DMS53 (cell line): Measurements from ENCODE around the gene SLU7.

Experiments used
- DNase-seq: peaks from one replicate; lab custom pipeline; 2025; lab: John Stamatoyannopoulos, UW

The SLU7 gene

DNA sequence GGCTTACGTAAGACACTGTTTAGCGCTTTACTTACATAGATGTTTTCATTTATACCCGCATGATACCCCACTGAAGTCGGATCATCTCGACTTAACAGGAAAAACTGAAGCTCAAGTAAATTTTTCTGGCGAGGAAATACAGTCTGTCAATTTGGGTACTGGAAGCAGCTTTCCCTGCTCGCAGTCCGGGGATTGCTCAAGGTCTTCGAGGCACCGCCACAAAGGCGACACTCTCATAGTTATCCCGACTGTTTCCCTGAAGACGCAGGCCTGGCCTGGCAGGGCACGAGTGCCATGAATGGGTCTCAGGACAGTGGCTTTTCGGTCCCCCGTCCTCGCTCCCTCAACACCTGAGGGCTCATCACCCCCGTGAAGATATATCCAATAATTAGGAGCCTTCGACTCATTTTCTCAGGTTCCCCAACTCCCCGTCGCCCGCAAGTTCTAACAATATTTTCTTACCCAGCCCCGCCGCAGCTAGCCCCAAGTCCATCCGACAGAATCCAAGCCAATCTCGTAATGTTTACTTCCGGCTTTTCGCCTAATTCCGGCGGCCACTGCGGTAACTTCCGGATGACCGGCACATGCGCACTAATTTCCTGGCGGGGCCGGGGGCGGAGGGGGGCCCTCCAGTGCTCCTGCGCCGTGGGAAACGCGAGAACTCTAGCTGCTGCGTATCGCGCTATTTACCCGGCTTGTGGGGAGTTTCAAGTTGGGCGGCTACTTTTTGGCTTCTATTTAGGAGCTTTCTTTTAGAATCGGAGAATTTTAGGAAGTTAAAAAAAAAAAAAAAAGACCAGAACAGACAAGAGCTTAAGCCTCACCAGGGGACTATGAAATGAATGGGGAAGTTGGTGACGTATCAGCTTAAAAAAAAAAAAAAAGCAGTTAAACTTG lies at the start of gene SLU7:
Gene SLU7 (minus strand): TSS at position 521 of the 897 bp plus-strand sequence. CDS start 3,787 bp downstream, outside the sequence.
- DNase-seq = peak; percentile 98

DNA sequence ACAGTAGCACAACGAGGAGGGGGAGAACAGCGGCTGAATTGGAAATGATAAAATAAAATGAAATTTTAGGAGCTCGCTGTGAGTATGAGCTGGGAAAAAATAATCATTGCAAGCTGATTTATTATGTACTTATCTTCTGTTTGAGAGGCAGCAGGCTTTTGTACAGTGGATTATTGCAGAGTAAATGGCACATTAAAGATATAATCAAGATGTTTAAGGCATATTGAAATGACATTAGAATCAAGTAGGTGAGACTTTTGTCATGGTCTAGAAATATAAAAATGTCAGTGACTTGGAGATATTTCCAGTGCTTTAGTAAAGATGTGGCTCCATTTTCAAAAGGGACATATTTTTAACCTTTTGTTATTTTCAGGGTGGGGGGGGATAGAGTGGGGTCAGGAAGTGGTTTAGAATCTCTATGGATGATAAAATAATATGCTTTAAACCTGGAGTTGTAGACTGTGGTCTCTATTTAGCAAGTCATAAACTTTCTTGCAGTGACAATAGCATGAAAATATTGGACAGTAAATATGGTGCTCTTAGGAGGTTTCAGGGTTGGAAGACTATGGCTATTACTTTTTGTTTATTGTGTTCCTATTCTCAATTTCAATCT lies 49.6 kb upstream of the SLU7 start:
- DNase-seq = no peak

DNA sequence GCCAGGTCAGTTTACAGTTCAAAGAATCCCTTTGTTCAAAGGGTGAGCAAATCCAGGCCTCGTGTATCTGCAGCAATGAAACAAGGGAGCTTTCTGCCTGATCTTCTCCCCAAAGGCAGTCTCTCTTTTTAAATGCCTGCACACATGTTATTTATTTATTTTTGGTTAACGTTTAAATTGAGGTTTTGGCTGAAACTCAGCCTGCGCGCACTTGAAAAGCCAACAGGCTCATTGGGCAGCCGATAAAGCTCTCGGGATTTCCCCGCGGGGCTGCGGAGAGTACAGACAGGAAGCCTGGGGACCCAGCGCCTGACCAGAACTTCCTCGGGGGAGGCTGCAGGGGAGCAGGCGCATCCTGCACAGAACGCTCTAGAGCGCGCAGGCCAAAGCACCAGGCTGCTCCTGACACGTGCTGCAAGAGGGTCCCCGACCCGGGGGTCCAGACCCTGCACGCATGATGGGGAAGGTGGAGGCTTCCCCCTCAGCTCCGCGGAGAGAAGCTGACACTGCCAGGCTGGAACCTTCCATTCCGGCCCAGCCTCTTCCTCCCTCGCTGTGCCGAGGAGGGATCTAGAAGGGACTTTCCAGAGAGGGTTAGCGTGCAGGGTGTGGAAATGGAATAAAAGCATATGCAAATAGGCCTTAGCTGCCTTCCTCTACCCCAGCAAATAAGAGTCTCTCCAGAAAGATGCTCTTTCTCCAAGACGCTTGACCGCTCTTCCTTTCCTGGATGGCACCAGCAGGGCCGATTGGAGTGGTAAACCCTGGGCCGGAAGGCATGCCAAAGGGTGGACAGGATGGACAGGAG lies 48.9 kb upstream of the SLU7 start:
- peak; percentile 84 for DNase-seq

DNA sequence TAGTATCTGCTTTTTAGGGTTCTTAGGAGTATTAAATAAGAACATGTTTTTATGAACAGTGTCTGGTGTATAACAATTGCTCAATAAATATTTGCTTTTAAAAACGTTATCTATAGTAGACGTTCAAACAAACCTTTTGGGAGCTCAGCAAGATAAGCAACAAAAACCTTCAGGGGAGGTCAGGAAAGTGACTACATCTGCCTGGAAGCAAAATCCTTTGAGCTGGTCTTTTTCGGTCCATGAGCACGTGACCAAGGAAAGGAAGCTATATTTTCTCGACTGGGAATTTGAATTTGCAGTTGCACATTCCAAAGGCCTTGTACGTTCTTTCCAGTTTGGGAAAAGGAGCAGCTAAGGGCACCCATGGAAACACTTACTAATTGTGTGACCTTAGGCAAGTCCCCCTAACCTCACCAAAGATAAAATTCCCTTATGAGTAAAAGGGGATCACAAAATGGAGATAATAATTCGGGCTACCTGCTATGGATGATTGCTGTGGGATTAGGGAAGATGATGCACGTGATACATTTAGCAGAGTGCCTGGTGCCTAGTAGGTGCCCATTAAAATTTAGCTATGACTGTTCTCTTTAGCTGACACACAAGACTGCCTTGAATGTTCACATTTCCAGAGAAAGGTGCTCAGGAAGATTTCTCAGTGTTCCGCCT lies 48.1 kb upstream of the SLU7 start:
- no peak for DNase-seq

DNA sequence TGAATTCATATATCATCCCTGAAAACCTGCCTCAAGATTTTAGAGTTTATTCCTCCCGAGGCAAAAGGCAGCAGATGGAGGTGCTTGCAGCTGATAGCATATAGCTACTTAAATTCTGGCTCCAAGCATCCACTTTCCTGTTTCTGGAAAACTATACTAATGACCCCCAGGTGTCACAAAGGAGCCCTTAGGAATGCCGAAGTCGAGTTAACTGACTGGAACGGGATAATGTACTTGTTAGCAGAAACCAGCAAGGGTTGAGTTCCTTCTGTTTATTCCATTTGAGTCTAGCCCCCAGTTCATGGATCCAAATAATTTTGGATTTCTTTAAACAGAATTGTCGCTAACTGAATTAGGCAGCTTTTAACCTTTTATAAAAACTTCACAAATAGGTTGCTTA lies 47.2 kb upstream of the SLU7 start:
- no peak for DNase-seq

DNA sequence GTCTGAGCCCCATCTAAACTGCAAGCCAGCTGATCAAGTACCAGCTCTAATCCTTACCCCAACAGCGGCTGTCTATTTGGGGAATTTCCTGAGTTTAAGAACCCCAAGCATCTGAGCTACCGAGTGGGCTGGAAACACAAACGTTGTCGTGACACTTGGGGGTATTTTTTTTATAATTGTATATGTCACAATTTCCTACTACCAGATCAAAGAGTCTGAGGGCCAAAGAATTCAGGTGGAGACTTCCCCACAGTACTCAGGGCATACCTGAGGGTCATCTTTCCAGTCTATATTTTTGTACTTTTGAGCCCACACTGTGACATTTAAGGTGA lies 45.6 kb upstream of the SLU7 start:
- DNase-seq = no peak

DNA sequence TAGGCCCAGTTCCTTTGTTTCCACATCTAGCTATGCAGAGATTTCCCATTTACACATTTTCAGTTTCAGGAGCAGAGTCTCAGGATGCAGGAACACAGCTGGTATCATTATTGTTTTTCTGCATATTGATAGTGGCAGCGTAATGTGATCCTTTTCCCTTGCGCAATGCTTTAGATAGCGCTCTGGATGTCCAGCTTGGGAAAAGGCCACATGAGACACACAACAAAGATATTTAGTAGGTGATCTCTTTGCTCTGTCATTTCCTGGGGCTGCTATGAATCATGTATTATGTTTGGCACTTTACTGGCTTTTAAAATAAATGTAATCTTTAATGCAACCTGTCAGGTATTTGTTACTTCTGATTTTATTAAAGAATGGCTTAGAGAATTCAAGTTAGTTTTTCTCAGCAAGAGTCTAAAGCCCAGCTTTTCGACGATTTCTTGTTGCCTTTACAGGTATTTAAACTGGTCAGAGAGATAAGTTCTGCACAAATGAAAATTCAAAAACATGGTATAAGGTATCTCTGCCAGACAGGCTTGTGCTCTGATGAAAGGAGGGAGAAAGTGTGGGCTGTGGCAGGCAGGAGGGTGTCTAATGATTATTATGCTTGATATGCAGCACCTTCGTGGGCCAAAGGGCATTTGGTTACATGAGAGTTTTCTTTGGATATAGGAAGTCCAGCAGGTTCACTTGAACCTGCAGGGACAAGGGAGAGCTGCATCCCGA lies 45.0 kb upstream of the SLU7 start:
- DNase-seq = peak; percentile 73

DNA sequence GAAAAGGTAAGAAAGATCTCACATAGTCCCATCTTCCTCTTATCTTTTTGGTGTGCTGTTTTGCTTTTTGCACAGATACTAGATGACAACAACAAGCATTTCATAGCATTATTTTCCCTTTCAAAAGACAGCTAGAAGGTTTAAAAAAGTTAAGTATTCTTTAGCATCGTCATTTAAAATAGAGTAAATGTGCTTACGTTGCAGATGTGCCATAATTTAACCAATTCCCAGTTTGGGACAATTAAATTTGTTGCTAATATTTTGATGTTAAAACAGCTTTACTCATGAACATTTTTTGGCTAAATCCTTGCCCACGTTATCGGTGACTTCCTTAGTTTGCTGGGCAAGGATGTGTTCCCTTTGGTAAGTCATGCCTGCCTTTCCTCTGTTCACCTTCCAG lies 44.3 kb upstream of the SLU7 start:
- DNase-seq = no peak

DNA sequence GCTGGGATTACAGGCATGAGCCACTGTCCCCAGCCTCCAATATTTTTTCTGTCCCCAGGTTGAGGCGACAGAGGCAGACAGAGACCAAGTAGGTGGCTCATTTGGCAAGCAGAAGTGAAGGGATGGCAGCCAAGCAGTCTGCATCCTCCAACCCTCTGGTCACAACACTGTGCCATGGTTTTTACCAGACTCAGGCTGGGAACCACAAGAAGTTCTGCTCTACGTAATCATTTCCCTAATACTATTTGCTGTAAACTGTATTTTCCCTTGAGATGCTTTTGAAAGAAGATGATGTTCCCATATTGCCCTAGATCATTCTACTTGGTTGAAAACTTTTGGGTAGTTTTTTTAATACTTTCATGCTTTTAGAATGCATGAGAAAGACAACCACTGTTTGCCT lies 43.3 kb upstream of the SLU7 start:
- DNase-seq = peak; percentile 69

DNA sequence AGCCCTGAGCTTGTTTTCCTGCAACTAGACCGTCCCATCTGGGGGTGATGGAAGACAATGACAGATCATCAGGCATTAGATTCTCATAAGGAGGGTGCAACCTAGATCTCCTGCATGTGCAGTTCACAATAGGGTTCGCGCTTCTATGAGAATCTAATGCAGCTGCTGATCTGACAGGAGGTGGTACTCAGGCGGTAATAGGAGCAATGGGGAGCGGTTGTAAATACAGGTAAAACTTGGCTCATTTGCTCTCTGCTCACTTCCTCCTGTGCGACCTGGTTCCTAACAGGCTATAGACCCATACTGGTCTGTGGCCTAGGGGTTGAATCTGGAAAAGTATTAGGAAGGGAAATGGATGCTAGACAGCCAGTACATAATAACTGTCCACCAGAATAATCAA lies 42.5 kb upstream of the SLU7 start:
- DNase-seq = peak; percentile 9

DNA sequence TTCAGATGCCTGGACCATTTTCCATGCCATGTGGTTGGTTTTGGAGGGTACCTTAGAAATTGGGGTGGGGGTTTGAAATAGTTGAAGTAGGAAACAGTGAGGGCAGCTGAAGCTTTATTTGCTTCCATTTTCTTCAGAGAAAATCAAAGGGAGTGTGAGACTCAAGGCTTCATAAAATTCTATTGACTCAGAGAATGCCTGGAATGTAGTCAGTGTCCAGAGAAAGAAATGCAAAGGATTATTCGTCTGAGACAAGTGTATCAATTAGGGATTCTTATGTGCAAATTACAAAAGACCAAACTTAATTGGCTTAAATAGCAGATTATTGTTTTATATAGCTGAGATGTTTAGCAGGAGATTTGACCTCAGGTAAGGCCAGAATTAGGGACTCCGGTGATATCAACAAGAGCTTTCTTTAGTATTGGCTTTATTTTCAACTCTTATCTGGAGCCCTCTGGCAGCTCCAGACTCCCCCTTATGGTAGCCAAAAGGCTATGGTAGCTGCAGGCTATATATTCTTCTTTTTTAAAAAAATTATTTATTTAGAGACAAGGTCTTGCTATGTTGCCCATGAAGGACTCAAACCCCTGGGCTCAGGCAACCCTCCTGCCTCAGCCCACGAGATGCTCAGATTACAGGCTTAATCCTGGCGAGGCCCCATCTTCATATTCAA lies 41.6 kb upstream of the SLU7 start:
- no peak for DNase-seq

DNA sequence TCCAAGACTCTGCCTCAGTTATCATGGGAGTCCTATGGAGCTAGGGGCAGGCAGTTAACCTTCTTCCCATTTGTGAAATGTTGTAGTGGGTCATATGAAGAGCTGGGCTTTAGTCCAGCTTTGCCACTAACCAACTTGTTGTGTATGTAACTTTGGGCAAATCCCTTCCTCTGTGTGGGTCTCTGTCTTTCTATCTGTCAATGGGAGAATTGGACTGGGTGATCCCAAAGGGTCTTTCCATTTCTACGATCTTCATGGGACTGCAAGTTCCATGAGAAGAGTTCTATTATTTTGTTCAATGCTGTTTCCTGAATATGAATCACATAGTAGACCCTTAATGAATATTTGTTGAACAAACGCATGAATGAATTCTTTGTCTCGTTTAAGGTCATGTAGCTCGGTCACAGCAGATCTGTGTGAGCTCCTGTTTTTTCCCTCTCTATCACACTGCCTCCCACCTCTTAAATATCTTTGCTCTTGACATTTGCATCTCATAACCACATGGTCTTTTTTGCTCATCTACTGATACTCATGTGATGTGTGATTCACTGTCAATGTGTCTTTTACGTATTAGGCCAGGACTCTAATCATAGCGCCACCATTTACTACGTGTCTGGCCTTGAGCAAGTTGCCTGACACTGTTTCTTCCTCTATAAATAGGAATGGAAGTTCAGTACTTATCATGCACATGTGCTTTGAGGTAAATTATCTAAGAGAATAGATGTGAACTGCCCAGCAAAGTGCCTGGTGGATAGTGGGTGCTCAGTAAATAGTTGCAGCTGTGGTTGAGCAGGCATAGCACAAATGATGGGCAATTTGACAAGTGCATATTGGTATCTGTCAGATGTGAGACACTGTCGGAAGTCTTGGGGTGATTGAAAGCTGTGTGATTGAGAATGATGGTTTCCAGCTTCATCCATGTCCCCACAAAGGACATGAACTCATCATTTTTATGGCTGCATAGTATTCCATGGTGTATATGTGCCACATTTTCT lies 40.2 kb upstream of the SLU7 start:
- DNase-seq = no peak

DNA sequence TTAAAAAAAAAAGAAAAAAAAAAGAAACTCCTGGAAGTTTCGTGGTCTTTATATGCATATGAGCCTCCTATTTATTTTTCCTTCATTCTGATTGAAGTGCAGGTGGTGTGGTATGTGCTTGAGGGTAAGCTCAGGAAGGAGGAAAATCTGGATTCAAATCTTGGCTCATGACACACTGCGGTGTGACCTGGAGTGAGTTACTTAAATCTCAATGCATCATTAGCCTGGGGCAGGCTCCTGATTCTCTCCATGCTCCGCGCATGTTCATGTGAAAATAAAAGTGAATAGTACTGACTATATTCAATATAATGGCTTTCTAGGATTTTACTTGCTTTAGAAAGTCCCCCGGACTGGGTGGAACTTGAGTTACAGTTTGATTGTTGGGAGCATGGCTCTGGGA lies 38.4 kb upstream of the SLU7 start:
- DNase-seq = no peak

DNA sequence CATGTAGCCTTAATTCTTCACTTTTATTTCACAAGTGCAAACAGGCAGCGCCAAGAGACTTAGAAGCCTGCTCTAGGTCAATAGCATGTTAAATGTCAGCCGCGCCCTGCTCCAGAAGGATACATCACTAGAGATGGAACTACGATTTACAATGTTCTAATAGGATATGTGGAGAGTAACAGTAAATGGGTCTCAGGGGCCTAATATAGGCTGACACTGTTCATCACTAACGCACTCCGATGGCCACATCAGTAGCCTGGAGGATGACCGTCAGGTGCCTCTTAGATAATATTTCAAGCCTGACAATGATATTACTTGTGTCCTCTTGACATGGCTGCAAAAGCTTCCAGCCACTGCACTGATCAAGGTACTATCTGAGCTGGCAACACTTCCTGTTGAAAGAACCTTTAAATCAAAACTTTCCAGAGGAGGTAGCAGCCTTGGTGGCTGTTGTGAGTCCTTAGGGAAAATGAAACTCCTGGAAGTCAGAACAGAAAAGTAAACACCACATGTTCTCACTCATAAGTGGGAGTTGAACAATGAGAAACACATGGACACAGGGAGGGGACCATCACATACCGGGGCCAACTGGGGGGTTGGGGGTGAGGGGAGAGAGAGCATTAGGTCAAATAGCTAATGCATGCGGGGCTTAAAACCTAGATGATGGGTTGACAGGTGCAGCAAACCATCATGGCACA lies 37.7 kb upstream of the SLU7 start:
- no peak for DNase-seq

DNA sequence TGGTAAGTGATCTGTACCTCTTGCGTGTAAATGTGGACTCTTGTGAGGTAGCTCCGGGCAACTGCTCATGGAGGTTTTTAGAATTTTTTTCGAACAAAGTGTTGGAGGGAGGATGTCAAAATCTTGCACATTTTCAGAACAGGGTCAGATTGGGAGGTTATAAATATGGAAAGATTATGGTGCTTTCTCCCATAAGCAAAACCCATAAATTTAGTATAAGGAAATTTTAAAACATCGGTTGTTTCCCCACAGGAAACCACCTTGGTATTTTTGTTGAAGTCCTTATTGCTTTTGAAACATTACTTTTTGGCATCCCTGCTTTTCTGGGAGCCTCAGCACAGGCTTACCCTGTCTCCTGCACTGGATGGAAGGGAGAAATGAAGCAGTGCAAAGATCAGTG lies 36.7 kb upstream of the SLU7 start:
- no peak for DNase-seq

DNA sequence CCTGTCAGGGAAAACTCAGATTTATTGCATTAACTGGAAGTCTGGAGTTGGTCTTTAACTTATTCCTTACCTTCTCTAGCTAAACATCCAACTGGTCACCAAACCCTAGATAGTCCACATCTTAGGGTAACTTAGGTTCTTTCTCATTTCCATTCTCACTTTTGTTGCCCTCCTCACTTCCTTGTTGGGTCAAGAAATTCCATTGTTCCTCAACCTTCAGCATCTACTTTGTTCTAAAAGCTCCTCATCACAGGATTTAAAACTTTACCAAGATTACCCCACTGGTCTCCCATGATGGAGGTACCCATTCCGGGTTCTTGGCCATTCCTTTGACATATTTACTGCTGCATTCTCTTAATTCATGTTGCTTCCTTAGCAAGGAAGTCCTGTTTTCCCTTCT lies 34.9 kb upstream of the SLU7 start:
- DNase-seq = no peak

DNA sequence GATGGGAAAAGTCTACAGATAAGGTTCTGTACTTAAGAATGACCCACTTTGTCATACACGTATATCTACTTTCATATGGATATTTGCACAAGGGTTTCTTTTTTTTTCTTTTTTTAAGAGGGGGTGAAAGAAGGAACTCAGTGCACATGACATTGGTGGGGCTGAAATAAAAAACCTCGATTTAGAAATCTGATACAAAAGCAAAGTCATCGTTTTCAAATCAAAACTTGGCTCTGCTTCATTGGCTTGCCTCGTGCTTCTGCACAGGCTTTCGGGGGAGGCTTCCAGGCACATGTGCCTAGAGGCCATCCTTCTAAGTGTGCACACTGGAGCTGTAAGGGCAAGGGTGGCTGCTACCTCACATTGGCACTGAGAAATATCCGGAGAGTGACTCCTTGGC lies 33.9 kb upstream of the SLU7 start:
- no peak for DNase-seq

DNA sequence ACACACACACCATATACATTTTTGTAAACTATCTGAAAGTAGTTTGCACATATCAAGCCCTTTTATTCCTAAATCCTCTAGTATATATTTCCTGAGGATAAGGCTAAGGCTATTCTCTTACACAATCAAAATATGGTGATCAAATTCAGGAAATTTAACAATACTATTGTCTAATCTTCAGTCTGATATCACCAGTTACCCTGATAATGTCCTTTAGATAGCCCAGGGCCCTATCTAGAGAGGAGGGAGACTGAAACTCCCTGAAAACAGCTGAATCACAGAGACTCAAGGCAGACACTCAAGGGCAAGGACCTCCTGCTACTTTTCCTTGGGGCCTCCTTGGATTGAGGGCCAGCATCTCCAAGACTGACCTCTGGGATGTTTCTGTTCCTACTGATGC lies 33.2 kb upstream of the SLU7 start:
- no peak for DNase-seq

DNA sequence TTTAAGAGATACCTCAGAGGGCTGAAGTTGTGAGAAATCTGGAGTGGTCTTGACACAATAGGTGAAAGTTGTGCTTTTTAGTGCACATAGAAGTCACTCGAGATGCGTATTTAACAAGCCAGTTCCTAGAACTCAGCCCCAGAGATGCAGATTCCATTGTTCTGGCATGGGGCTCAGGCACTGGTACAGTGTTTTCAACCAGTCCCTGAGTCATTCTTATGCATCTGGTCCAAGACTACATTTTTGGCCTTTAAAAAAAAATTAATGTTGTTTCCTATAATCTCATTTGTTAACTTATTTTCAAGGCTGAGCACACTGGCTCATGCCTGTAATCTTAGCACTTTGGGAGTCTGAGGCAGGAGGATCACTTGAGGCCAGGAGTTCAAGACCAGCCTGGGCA lies 32.4 kb upstream of the SLU7 start:
- DNase-seq = no peak
